ENCODE measurements around the gene GRHL1.

DNA sequence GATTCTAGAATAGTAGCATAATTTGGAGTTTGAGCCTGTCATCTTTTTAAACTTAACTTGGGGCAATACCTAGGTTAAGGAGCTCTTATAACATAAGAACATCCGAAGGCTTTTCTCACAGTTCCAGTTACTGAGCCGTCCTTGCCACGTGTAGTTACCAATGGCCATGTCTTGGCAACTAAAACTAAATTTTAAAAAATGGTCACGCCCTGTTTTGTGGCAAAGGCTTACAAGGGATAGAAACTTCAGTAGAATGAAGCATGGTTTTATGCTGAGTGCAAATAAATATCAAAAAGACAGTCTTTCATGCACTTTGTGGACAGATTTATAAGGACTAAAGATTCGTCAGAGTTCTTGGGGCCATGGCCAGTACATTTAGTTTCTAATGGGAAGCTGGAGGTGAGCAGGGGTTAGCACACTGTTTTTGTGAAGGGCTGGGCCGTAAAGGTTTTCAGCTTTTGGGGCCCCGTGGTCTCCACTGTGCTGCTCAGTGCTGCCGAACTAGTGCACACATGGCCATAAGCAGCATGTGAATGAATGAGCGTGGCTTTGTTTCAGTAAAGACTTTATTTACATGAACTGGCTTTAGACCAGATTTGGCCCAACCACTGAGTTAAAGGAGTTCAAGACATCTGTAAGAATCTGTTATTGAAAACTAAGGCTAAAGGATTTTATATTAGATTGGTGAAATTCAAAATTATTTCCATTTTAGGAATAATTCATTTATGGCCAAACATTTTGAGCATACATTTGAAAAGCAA is 41.1 kb downstream of the GRHL1 start:
- TF ChIP-seq GATA3 (IDR thresholded peaks at IDR 0.05; ENCODE audit: low read depth, low read length), result no peak
- no peak for TF ChIP-seq GATA2 (IDR thresholded peaks at IDR 0.05; ENCODE audit: low read depth, low read length)
